HCEC 1CT (cell line): ENCODE data around the gene NPAS3.
A peak's percentile ranks its signal among the peaks of the same experiment; 100 is the strongest.

Experiments
- DNase-seq: peaks from one replicate; pipeline ENCODE4 v3.0.0-alpha.2; 2017

The NPAS3 gene

GRCh38 chr14:32938719-32939253, at the start of gene NPAS3:
Gene NPAS3 (plus strand): TSS chr14:32938879.
- DNase-seq, result no peak

- DNase-seq, result peak; percentile 36
These were observed 41.5 kb upstream of the NPAS3 start for GRCh38 chr14:32896979-32897697.

GRCh38 chr14:32897698-32898064, 41.0 kb upstream of the NPAS3 start:
- DNase-seq, result no peak

GRCh38 chr14:32898876-32899275, 39.8 kb upstream of the NPAS3 start:
- no peak for DNase-seq

DNA sequence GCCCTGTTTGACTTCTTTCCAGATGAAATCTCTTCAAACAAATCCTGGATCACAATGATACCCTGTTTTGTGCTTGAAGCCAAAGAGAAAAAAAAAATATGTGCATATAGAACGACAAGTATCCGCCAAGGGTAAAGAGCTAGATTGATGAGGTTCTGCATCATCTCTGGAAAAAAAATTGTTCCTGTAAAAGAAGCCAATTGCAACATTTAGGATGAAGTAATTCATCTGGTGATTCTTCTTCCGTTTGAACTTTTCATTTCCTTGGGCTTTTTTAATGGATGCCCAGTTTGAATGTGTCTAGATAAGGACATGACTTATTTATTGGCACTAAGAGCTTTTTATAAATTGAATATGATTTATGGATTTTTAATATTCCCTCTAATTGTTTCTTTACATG, 38.1 kb upstream of the NPAS3 start:
- DNase-seq, result peak; percentile 15

GRCh38 chr14:32905013-32905412, 33.7 kb upstream of the NPAS3 start:
- no peak for DNase-seq

DNA sequence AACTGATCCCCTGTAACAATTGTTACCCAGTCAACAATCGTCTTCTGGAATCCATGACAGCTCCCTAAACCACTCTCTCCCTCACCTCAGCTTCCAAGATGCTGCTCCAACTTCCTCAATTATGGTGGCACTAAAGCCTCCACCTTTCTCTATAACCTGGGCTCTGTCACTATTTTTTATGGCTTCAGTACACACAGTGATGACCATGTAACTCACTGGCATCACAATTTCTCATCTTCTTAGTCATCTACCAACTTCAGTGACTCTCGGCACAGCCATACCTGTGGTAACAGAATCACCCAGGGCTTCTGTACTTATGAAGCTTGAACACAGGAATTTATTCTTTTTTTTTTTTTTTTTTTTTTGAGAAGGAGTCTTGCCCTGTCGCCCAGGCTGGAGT, 32.0 kb upstream of the NPAS3 start:
- DNase-seq, result no peak

GRCh38 chr14:32908196-32909084, 30.2 kb upstream of the NPAS3 start:
- DNase-seq, result no peak

DNA sequence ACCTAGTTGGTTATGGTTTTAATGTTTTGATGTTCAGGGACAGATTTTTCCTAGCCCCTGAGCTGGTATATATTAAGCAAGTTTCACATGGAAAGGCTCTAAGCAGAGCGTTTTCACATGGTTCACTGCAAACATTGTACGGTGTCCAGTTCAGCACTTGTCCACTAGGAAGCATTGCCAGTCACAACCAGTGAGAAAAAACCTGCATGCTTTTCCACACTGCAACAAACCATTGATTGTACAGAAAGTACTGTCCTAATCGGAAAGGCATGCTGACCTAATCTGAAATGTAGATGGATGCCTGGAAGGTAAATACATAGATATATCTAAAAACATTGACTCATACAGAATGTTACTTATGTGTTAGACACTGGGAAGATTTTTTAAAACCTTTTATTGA, 25.0 kb upstream of the NPAS3 start:
- DNase-seq, result no peak

GRCh38 chr14:32914391-32914790, 24.3 kb upstream of the NPAS3 start:
- no peak for DNase-seq

- DNase-seq, result no peak
These were observed 17.9 kb upstream of the NPAS3 start for GRCh38 chr14:32920696-32921276.

DNA sequence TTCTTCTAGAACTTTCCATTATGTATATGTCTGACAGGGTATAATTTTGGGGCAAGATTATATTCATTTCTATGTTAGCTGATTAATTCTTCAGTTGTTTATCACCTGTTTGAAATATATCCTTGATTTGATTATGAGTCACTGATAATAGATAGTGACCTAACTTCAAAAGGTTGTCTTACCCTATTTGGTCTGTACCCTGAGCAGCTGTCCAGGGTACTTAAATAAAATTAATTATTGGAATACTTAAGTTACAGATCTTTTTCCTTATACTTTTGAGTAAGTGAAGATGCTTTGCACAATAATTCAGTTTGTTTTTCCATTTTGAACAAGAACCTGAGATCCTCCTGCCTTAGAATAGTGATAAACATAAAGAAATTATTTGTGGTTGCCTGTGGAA, 13.2 kb upstream of the NPAS3 start:
- DNase-seq, result no peak

- no peak for DNase-seq
These were observed 6.3 kb upstream of the NPAS3 start for GRCh38 chr14:32932302-32932913.

- no peak for DNase-seq
These were observed 5.6 kb upstream of the NPAS3 start for GRCh38 chr14:32932914-32933628.

GRCh38 chr14:32933629-32934072, 5.0 kb upstream of the NPAS3 start:
- DNase-seq, result no peak

DNA sequence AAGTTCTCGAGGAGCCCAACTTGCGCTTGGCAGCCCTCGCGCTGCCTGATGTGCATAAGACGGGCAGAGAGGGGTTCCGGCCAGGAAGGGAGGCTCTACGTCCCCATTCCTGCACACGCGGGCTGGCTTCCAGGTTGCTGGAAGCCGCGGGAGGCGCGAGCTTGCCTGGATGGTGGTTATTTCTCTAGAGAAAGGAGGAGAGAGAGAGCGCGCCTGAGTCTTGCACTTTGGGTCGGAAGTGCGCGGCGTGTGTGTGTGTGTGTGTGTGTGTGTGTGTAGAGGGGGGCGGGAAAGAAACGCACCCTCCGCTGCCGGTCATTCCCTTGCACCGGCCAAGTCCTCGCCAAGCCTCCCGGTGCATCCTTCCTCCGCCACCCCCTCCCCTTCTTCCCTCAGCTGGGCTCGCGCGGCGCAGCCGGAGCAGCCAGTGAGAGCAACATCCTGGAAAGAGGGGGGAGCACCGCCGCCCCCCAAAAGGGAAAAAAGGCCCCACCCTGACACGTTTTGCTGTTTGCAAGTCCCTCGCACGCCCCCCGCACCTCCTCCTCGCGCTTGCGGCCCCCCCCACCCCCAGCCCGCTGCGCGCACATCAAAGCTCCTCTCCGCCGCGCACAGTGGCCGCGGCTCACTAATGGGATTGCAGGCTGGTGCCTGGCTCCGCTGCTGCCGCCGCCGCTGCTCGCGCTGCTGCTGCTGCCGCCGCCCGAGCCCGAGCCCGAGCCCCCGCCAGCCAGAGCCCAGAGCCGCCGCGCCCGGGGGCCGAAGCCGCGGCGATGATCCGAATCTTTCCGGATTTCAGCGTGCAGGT, 4.4 kb upstream of the NPAS3 start:
- DNase-seq, result no peak

GRCh38 chr14:32934881-32935633, 3.6 kb upstream of the NPAS3 start:
- no peak for DNase-seq

- peak; percentile 66 for DNase-seq
These were observed 781 bp downstream of the NPAS3 start for GRCh38 chr14:32939254-32940065.

- peak; percentile 52 for DNase-seq
These were observed 1.5 kb downstream of the NPAS3 start for GRCh38 chr14:32940066-32940651.
